Vagina (tissue), 2 donors: Measurements from ENCODE around the gene CPA2.

Source experiments
- CTCF ChIP-seq, 3 experiments: fragments of 450-650 bp in 2 of 3; fragments of 200-600 bp in 1 of 3; sonication (generic) in 1 of 3; IDR thresholded peaks; one replicate each; pipeline ENCODE4 v1.5.1; 2017 to 2019; ENCODE audit warnings: antibody characterized with exemption in 3 of 3, mild to moderate bottlenecking in 2 of 3, moderate library complexity in 2 of 3
- POLR2A ChIP-seq, 2 donors: fragments of 450-650 bp; IDR thresholded peaks; one replicate each; pipeline ENCODE4 v1.6.1; 2017; ENCODE audit warnings: antibody characterized with exemption in 2 of 2, mild to moderate bottlenecking in 2 of 2, moderate library complexity in 2 of 2

DNA sequence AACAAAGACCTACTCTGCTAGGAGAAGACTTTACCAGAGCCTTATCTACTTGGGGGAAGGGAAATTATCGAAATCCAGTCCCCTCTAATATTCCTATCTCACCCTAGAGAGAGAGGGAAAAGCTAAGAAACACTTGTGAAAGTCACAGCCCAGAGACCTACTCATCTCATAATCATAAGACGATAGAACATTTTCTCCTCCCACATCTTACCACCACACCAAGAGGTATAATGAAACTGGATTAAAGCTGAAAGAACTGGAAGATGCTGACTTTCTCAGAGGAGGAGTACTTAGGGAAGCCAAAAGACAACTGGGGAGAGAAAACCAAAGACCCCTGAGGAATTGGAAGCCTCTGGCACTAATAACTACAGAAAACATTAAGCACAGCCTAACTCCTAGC, 67.2 kb downstream of the CPA2 start:
- TF ChIP-seq POLR2A (IDR thresholded peaks at IDR 0.05) (no peak), CTCF (IDR thresholded peaks at IDR 0.05) (no peak)
